Lower lobe of right lung (tissue), 2 donors: ENCODE measurements around the gene OCSTAMP. TPM values are rescaled to one million over a fixed set of nuclear protein-coding genes. Genes with fewer than 3 reads are reported as not detected.

Source experiments
- ATAC-seq, 2 donors: fragments of 200-7000 bp; cut with Tn5 transposase; one replicate each; pipeline ENCODE4 v1.9.1; 2020 to 2022; ENCODE audit warnings: mild to moderate bottlenecking in 2 of 2, moderate library complexity in 2 of 2
- DNase-seq: peaks from one replicate; pipeline ENCODE4 v3.0.0-alpha.2; 2020
- H3K27ac ChIP-seq: fragments of 200-600 bp; one replicate; pipeline ENCODE4 v1.8.0; 2022
- H3K27me3 ChIP-seq: fragments of 200-600 bp; one replicate; pipeline ENCODE4 v1.8.0; 2022; ENCODE audit warnings: low read depth
- H3K36me3 ChIP-seq: fragments of 200-600 bp; one replicate; pipeline ENCODE4 v1.8.0; 2022; ENCODE audit warnings: mild to moderate bottlenecking
- H3K4me1 ChIP-seq: fragments of 200-600 bp; one replicate; pipeline ENCODE4 v1.8.0; 2022
- H3K4me3 ChIP-seq: fragments of 200-600 bp; one replicate; pipeline ENCODE4 v1.8.0; 2022; ENCODE audit warnings: mild to moderate bottlenecking
- H3K9me3 ChIP-seq: fragments of 200-600 bp; one replicate; pipeline ENCODE4 v1.8.0; 2022
- CTCF ChIP-seq: fragments of 200-600 bp; IDR thresholded peaks from one replicate; pipeline ENCODE4 v1.8.0; 2022; ENCODE audit warnings: antibody characterized with exemption, mild to moderate bottlenecking
- intact Hi-C: fragments of 100-400 bp; cut with DNase I; formaldehyde crosslinking; loops from one replicate; pipeline ENCODE4 v1.11.0; 2022
- total RNA-seq: library from RNA; stranded (reverse); fragmentation: NEBNext Ultra II Directional; extraction: Animal tissue kit (Norgen Biotek cat#: 25700); gene quantifications from one replicate; pipeline ENCODE4 v1.2.1, GENCODE V29; 2021
- donor health status: DM: no; HTN: yes; CAD: no; lungs with severe emphysema.

The OCSTAMP gene
- total RNA-seq, 1 donor from 2014 or later: not detected

GRCh38 chr20:46583411-46584214, 33.2 kb upstream of the OCSTAMP start:
- H3K27ac ChIP-seq: no peak overlapping the region
- no peak for DNase-seq
- no peaks in the 10 kb centered on the region for H3K27me3 ChIP-seq
- no peak overlapping the region for H3K4me3 ChIP-seq
- no peaks in the 10 kb centered on the region for H3K36me3 ChIP-seq
- no peaks in the 10 kb centered on the region for H3K4me1 ChIP-seq
- intact Hi-C loops: no loop called here
- ATAC-seq: no peak
- H3K9me3 ChIP-seq: no peaks in the 10 kb centered on the region
- no peak for TF ChIP-seq CTCF

GRCh38 chr20:46582648-46583047, 32.2 kb upstream of the OCSTAMP start:
- TF ChIP-seq CTCF: no peak
- ATAC-seq (no peak), DNase-seq (no peak)
- H3K36me3 ChIP-seq: no peaks in the 10 kb centered on the region
- H3K4me3 ChIP-seq: no peak overlapping the region
- H3K27me3 ChIP-seq: no peaks in the 10 kb centered on the region
- H3K4me1 ChIP-seq: no peaks in the 10 kb centered on the region
- H3K27ac ChIP-seq: no peak overlapping the region
- intact Hi-C loops: no loop called here
- no peaks in the 10 kb centered on the region for H3K9me3 ChIP-seq

- H3K9me3 ChIP-seq: no peaks in the 10 kb centered on the region
- no peak overlapping the region for H3K27ac ChIP-seq
- no peaks in the 10 kb centered on the region for H3K4me1 ChIP-seq
- intact Hi-C loops: no loop called here
- H3K27me3 ChIP-seq: no peaks in the 10 kb centered on the region
- ATAC-seq (no peak), DNase-seq (no peak)
- TF ChIP-seq CTCF: no peak
- H3K4me3 ChIP-seq: no peak overlapping the region
- H3K36me3 ChIP-seq: no peaks in the 10 kb centered on the region
These were observed 30.9 kb upstream of the OCSTAMP start for GRCh38 chr20:46581391-46581790.

- Histone ChIP-seq H3K4me3 (no peak overlapping the region), H3K4me1 (no peaks in the 10 kb centered on the region), H3K36me3 (no peaks in the 10 kb centered on the region), H3K9me3 (no peaks in the 10 kb centered on the region), H3K27ac (no peak overlapping the region), H3K27me3 (no peaks in the 10 kb centered on the region)
- intact Hi-C loops: no loop called here
- no peak for TF ChIP-seq CTCF
- ATAC-seq (no peak), DNase-seq (no peak)
These were observed 30.3 kb upstream of the OCSTAMP start for GRCh38 chr20:46580613-46581205.

GRCh38 chr20:46578745-46579144, 28.3 kb upstream of the OCSTAMP start:
- no peak overlapping the region for H3K27ac ChIP-seq
- no peak overlapping the region for H3K4me3 ChIP-seq
- no peak for DNase-seq
- no peak for TF ChIP-seq CTCF
- no peak for ATAC-seq
- no peaks in the 10 kb centered on the region for H3K9me3 ChIP-seq
- intact Hi-C loops: no loop called here
- H3K36me3 ChIP-seq: no peaks in the 10 kb centered on the region
- H3K4me1 ChIP-seq: no peaks in the 10 kb centered on the region
- no peaks in the 10 kb centered on the region for H3K27me3 ChIP-seq
